ENCODE data around the gene ABHD12. TPM values are rescaled to one million over a fixed set of nuclear protein-coding genes. Genes with fewer than 3 reads are reported as not detected.

Gene ABHD12
- total RNA-seq, 2 experiments from 2014 or later, result 13.4 to 17.0 TPM

- no peak overlapping the region for H3K4me3 ChIP-seq (ENCODE audit: low read length)
- Mint-ChIP-seq H3K4me1 (ENCODE audit: low read depth) (no peaks in the 10 kb centered on the region), H3K27me3 (peaks cover 9% of the 10 kb centered on the region), H3K27ac (no peak overlapping the region), H3K9me3 (peaks cover 4% of the 10 kb centered on the region), H3K4me3 (no peak overlapping the region), H3K36me3 (ENCODE audit: low read depth) (no peaks in the 10 kb centered on the region)
- no peaks in the 10 kb centered on the region for H3K27me3 ChIP-seq (ENCODE audit: control insufficient read depth in 1 of 2, insufficient read depth in 2 of 2, low read length in 2 of 2)
- peaks cover 0 to 4% of the 10 kb centered on the region in 2 experiments for H3K9me3 ChIP-seq (ENCODE audit: control insufficient read depth in 1 of 2, insufficient read depth in 1 of 2, low read length in 2 of 2)
- CTCF ChIA-PET, result no interaction called here
- no peaks in the 10 kb centered on the region for H3K36me3 ChIP-seq (ENCODE audit: insufficient read depth, low read length)
- no peak for TF ChIP-seq CTCF (IDR thresholded peaks at IDR 0.05)
- POLR2A ChIA-PET, result no interaction called here
- intact Hi-C loops (cut with DNase I, micrococcal nuclease), result loop anchor here (5.0 kb wide), 2 partner anchors 200 to 330 kb away; partner anchors contain the start of gene ENTPD6 (in 1 of the 2)
- no peak overlapping the region for H3K27ac ChIP-seq (ENCODE audit: low read depth in 1 of 2, low read length in 2 of 2)
- ATAC-seq (ENCODE audit: poor library complexity) (no peak), DNase-seq (no peak)
- H3K4me1 ChIP-seq (ENCODE audit: insufficient read depth, low read length), result no peaks in the 10 kb centered on the region
Observed at GRCh38 chr20:25397096-25397495, 6.5 kb upstream of the ABHD12 start.

GRCh38 chr20:25394996-25395395 lies 4.4 kb upstream of the ABHD12 start:
- no peak for DNase-seq
- no peak overlapping the region for H3K27ac ChIP-seq (ENCODE audit: low read depth in 1 of 2, low read length in 2 of 2)
- H3K4me3 ChIP-seq (ENCODE audit: low read length), result no peak overlapping the region
- Mint-ChIP-seq H3K4me1 (ENCODE audit: low read depth) (peaks cover 5% of the 10 kb centered on the region), H3K27ac (no peak overlapping the region), H3K4me3 (no peak overlapping the region), H3K36me3 (ENCODE audit: low read depth) (no peaks in the 10 kb centered on the region), H3K9me3 (no peaks in the 10 kb centered on the region), H3K27me3 (peaks cover 9% of the 10 kb centered on the region)
- ATAC-seq (ENCODE audit: poor library complexity), result no peak
- no peaks in the 10 kb centered on the region for H3K27me3 ChIP-seq (ENCODE audit: control insufficient read depth in 1 of 2, insufficient read depth in 2 of 2, low read length in 2 of 2)
- CTCF ChIA-PET, result no interaction called here
- no peaks in the 10 kb centered on the region for H3K36me3 ChIP-seq (ENCODE audit: insufficient read depth, low read length)
- H3K9me3 ChIP-seq (ENCODE audit: control insufficient read depth in 1 of 2, insufficient read depth in 1 of 2, low read length in 2 of 2), result no peaks in the 10 kb centered on the region
- TF ChIP-seq CTCF (IDR thresholded peaks at IDR 0.05), result no peak
- intact Hi-C loops (cut with DNase I, micrococcal nuclease), result loop anchor here (5.0 kb wide), 5 partner anchors 198 to 338 kb away; partner anchors contain the start of genes ACSS1 (in 1 of the 2) and ENTPD6 (in 1 of the 2)
- peaks cover 1% of the 10 kb centered on the region for H3K4me1 ChIP-seq (ENCODE audit: insufficient read depth, low read length)
- POLR2A ChIA-PET, result no interaction called here

GRCh38 chr20:25394276-25394675 lies 3.6 kb upstream of the ABHD12 start:
- Mint-ChIP-seq H3K9me3 (no peaks in the 10 kb centered on the region), H3K27me3 (peaks cover 4% of the 10 kb centered on the region), H3K27ac (peak overlapping the region; percentile 13), H3K4me1 (ENCODE audit: low read depth) (peaks cover 10% of the 10 kb centered on the region), H3K36me3 (ENCODE audit: low read depth) (peaks cover 4% of the 10 kb centered on the region), H3K4me3 (no peak overlapping the region)
- TF ChIP-seq CTCF (IDR thresholded peaks at IDR 0.05), result no peak
- intact Hi-C loops (cut with DNase I, micrococcal nuclease), result loop anchor here in 1 of 2 experiments (5.0 kb wide), 3 partner anchors 233 to 337 kb away; partner anchors contain the start of gene ACSS1
- DNase-seq, result peak in 1 of 14 experiments; percentile 6
- Histone ChIP-seq H3K36me3 (ENCODE audit: insufficient read depth, low read length) (no peaks in the 10 kb centered on the region), H3K4me3 (ENCODE audit: low read length) (no peak overlapping the region), H3K9me3 (ENCODE audit: control insufficient read depth in 1 of 2, insufficient read depth in 1 of 2, low read length in 2 of 2) (no peaks in the 10 kb centered on the region), H3K4me1 (ENCODE audit: insufficient read depth, low read length) (peaks cover 9% of the 10 kb centered on the region), H3K27me3 (ENCODE audit: control insufficient read depth in 1 of 2, insufficient read depth in 2 of 2, low read length in 2 of 2) (no peaks in the 10 kb centered on the region), H3K27ac (ENCODE audit: low read depth in 1 of 2, low read length in 2 of 2) (no peak overlapping the region)
- ATAC-seq (ENCODE audit: poor library complexity), result no peak
- ChIA-PET POLR2A (no interaction called here), CTCF (no interaction called here)
